Transverse colon (tissue), 4 donors: ENCODE results near the gene POLR3A. TPM values are rescaled to one million over a fixed set of nuclear protein-coding genes. Genes with fewer than 3 reads are reported as not detected.
A peak's percentile ranks its signal among the peaks of the same experiment; 100 is the strongest.

Source experiments
- DNase-seq: peaks from one replicate; pipeline ENCODE4 v3.0.0-alpha.2; 2019
- H3K27ac ChIP-seq, 4 donors: fragments of 200-600 bp; sonication (generic); 2 replicates each; pipeline ENCODE4 v1.5.1; 2016 to 2018; ENCODE audit warnings: inconsistent platforms in 4 of 4
- H3K27me3 ChIP-seq: fragments of 200-600 bp; sonication (generic); 2 replicates; pipeline ENCODE4 v1.5.1; 2017; ENCODE audit warnings: inconsistent platforms
- H3K36me3 ChIP-seq, 4 donors: fragments of 200-600 bp; sonication (generic); 2 replicates each; pipeline ENCODE4 v1.5.1; 2017 to 2019; ENCODE audit warnings: inconsistent platforms in 4 of 4
- H3K4me1 ChIP-seq, 4 donors: fragments of 200-600 bp; sonication (generic); 2 replicates each; pipeline ENCODE4 v1.5.1; 2017 to 2020; ENCODE audit warnings: inconsistent platforms in 4 of 4
- H3K4me3 ChIP-seq, 4 donors: fragments of 200-600 bp; sonication (generic); 1 replicate in 1 of 4; 2 replicates in 3 of 4; pipeline versions ENCODE4 v1.5.1 to v1.6.1; 2017 to 2019; ENCODE audit warnings: inconsistent platforms in 4 of 4
- H3K9me3 ChIP-seq, 2 donors: fragments of 200-600 bp; sonication (generic); 2 replicates each; pipeline ENCODE4 v1.5.1; 2017 to 2019; ENCODE audit warnings: inconsistent platforms in 2 of 2
- EP300 ChIP-seq: sonication (generic); formaldehyde crosslinking; IDR thresholded peaks from one replicate; pipeline ENCODE4 v1.6.1; 2017; ENCODE audit warnings: antibody characterized with exemption, low read depth
- POLR2A ChIP-seq: fragments of 450-650 bp; IDR thresholded peaks from one replicate; pipeline ENCODE4 v1.6.1; 2016; ENCODE audit warnings: antibody characterized with exemption, mild to moderate bottlenecking, moderate library complexity
- POLR2AphosphoS5 ChIP-seq, 3 donors: sonication (generic); formaldehyde crosslinking; IDR thresholded peaks; one replicate each; pipeline ENCODE4 v1.6.1; 2016; ENCODE audit warnings: antibody characterized with exemption in 3 of 3
- WGBS, 2 donors: methylation state at CpG; one replicate each; pipeline ENCODE4 v1.1.5; 2018; ENCODE audit warnings: low coverage in 1 of 2; 5-methylcytosine and 5-hydroxymethylcytosine counted together
- in situ Hi-C, 4 donors: fragments of 200-750 bp; cut with MboI; loops; one replicate each; pipeline versions ENCODE4 v1.15.0 to v1.15.1; 2017; ENCODE audit warnings: low sequenced_read_pairs in 3 of 4, low pct_ligation_motif_present in 1 of 4, low pct_unique_long_range_greater_than_20kb in 1 of 4
- intact Hi-C: fragments of 100-400 bp; cut with DNase I; formaldehyde crosslinking; loops from one replicate; pipeline ENCODE4 v1.15.1; 2023; ENCODE audit warnings: low total_unique reads
- total RNA-seq, 4 donors: library from RNA; depleted of rRNA; stranded (reverse); fragments of >200 nt; gene quantifications; one replicate each; pipeline ENCODE4 v1.1.0, GENCODE V29; 2016
- TF ChIP-seq, protein P1 (sequence below), 5 experiments: fragments of 200-600 bp in 3 of 5; fragments of 450-650 bp in 2 of 5; sonication (generic) in 3 of 5; IDR thresholded peaks; 1 replicate in 2 of 5; 2 replicates in 3 of 5; pipeline ENCODE4 v1.5.1; 2016 to 2017; ENCODE audit warnings: antibody characterized with exemption in 5 of 5, inconsistent platforms in 3 of 5, mild to moderate bottlenecking in 2 of 5, moderate library complexity in 1 of 5

Gene POLR3A
- total RNA-seq, 4 donors from 2014 or later = 8.0 to 16.8 (median 13.1) TPM

DNA sequence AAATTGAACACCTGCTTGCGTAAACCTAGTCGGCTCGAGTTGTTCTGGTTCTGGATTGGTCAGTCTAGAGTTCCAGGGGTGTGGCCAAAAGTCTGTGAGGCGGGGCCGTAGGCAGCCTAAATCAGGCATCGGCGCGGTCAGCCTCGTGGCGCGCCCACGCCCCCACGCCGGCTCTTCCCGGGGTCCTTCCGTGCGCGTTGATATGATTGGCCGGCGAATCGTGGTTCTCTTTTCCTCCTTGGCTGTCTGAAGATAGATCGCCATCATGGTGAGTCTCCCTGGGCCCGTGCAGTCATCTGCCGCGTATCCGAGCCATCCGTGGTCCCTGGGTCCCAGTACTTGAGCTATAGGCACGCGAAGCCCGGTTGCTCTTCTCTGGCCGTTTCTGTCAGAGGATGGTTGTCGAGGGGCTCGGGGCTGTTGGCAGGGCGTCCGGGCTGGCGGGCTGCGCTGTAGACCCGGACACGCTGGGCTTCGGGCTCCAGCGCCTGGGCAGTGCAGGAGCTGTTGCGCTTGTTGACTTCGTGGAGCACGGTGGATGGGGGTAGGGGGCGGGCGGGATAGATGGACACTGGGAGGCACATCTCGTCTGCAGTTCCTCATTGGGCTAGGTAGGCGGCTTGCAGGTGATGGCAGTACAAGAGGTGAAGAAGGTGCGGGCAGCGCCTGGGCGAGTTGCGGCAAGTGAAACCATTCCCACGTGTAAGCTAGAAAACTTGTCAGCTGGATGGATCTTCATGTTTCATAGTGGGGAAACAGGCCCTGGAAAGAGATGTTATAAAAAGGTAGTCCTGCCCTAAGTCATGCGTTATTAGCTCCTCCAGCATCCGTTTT is 4.5 kb upstream of the POLR3A start, which contains the start of gene RPS24:
TSS of gene RPS24 (plus strand) at position 227 of the 834 bp plus-strand sequence. CDS start at position 266, 39 bp downstream.
- Histone ChIP-seq H3K27ac (peak within 1 kb of the TSS; percentile 68 to 83 (median 76)), H3K9me3 (no peaks in the 10 kb centered on the region), H3K27me3 (no peaks in the 10 kb centered on the region), H3K36me3 (peaks cover 0 to 31% (median 14%) of the 10 kb centered on the region in 4 donors), H3K4me1 (peaks cover 7 to 38% (median 28%) of the 10 kb centered on the region in 4 donors), H3K4me3 (peak within 1 kb of the TSS; percentile 51 to 67 (median 64))
- 0 to 1% methylated on average over 7 to 55 of the region's 55 CpGs for WGBS, 2 donors
- peak; percentile 96 for DNase-seq
- intact Hi-C loops = no loop called here
- TF ChIP-seq, protein P1, sequence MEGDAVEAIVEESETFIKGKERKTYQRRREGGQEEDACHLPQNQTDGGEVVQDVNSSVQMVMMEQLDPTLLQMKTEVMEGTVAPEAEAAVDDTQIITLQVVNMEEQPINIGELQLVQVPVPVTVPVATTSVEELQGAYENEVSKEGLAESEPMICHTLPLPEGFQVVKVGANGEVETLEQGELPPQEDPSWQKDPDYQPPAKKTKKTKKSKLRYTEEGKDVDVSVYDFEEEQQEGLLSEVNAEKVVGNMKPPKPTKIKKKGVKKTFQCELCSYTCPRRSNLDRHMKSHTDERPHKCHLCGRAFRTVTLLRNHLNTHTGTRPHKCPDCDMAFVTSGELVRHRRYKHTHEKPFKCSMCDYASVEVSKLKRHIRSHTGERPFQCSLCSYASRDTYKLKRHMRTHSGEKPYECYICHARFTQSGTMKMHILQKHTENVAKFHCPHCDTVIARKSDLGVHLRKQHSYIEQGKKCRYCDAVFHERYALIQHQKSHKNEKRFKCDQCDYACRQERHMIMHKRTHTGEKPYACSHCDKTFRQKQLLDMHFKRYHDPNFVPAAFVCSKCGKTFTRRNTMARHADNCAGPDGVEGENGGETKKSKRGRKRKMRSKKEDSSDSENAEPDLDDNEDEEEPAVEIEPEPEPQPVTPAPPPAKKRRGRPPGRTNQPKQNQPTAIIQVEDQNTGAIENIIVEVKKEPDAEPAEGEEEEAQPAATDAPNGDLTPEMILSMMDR (IDR thresholded peaks at IDR 0.05) = peak in 1 of 5 experiments; percentile 27
- peak; percentile 88 to 94 (median 90) for TF ChIP-seq POLR2AphosphoS5 (IDR thresholded peaks at IDR 0.05)
- peak; percentile 90 for TF ChIP-seq POLR2A
- TF ChIP-seq EP300 = no peak
- in situ Hi-C loops = loop anchor here in 2 of 4 donors (25.0 kb wide), 1 partner anchor 1153 kb away; no protein-coding TSS in a partner anchor

DNA sequence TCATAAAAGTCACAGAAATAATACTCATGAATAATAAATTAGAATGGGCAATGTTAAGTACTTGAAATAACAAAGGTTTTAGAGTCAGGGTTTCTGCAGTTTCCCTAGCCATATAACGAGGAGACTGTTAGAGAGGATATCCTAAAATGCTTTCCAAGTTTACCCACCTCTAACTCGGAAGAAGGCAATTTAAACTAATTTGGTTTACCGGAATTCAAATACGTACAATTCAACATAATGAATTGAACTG is 4.0 kb upstream of the POLR3A start:
- Histone ChIP-seq H3K36me3 (peaks cover 0 to 26% (median 13%) of the 10 kb centered on the region in 4 donors), H3K4me1 (peaks cover 12 to 42% (median 32%) of the 10 kb centered on the region in 4 donors), H3K27me3 (no peaks in the 10 kb centered on the region), H3K4me3 (peak overlapping the region in 3 of 4 donors; percentile 51 to 67 (median 60)), H3K27ac (peak overlapping the region; percentile 68 to 76 (median 74)), H3K9me3 (no peaks in the 10 kb centered on the region)
- DNase-seq = no peak
- TF ChIP-seq POLR2A = no peak
- no peak for TF ChIP-seq EP300
- TF ChIP-seq, protein P1 (IDR thresholded peaks at IDR 0.05) = no peak
- no peak for TF ChIP-seq POLR2AphosphoS5 (IDR thresholded peaks at IDR 0.05)
- intact Hi-C loops = no loop called here
- WGBS, 2 donors = 0% methylated on average over 4 of the region's 4 CpGs
- in situ Hi-C loops = loop anchor here in 2 of 4 donors (25.0 kb wide), 1 partner anchor 1154 kb away; no protein-coding TSS in a partner anchor

DNA sequence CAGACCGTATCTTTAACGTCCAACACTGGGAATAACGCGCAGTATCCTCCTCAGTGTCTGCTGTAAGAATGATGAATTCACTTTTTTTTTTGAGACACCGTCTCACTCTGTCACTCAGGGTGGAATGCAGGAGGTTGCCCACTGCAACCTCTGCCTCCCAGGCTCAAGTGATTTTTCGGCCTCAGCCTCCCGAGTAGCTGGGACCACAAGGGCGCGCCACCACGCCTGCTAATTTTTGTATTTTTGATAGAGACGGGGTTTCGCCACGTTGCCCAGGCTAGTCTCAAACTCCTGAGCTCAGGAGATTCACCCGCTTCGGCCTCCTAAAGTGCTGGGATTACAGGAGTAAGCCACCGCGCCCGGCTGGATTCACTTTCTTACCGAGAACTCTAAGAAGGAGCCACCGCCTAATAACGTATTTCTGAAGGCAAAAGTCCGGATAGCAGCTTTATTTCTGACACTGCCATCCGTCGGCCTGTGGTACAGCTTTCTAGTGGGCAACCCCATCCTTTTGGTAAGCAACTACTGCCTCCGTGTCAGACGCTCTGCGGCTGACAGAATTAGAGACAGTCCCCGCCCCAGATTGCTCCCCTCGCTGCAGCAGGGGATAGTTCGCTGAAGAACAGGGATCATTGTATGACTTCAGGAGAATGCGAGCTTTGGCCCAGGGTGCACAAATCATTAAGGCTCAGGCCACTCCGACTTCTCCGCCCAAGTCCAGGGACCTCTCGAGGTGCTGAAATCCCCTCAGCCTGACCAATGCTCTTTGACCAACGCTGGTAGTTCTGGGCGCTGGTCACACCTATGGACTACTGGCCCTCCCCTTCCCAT is 662 bp downstream of the POLR3A start:
- DNase-seq = peak; percentile 20
- Histone ChIP-seq H3K4me3 (peak overlapping the region; percentile 58 to 89 (median 84)), H3K27ac (peak overlapping the region; percentile 75 to 90 (median 89)), H3K9me3 (no peaks in the 10 kb centered on the region), H3K4me1 (peaks cover 8 to 22% (median 15%) of the 10 kb centered on the region in 4 donors), H3K36me3 (peaks cover 0 to 23% (median 11%) of the 10 kb centered on the region in 4 donors), H3K27me3 (no peaks in the 10 kb centered on the region)
- in situ Hi-C loops = loop anchor here in 2 of 4 donors (25.0 kb wide), 1 partner anchor 1159 kb away; no protein-coding TSS in a partner anchor
- TF ChIP-seq, protein P1 (IDR thresholded peaks at IDR 0.05) = no peak
- TF ChIP-seq EP300 = no peak
- TF ChIP-seq POLR2A = no peak
- TF ChIP-seq POLR2AphosphoS5 (IDR thresholded peaks at IDR 0.05) = no peak
- WGBS, 2 donors = 38% methylated on average over 36 of the region's 36 CpGs; no CpG with 5 or more reads in 1 of the 2 donors
- intact Hi-C loops = no loop called here
